ENCODE measurements around the gene ARHGAP15.

ARHGAP15 gene

GRCh38 chr2:143816916-143817315 lies 687.7 kb downstream of the ARHGAP15 start:
- TF ChIP-seq CTCF (IDR thresholded peaks at IDR 0.05; ENCODE audit: insufficient read depth, low read depth, low read length, missing control alignments) = no peak
- H3K4me3 ChIP-seq (ENCODE audit: low read depth, low read length) = no peak overlapping the region

More at GRCh38 chr2:143816916-143817315, 687.7 kb downstream of the ARHGAP15 start:
- DNase-seq (ENCODE audit: low read depth) = no peak
